ENCODE results near the gene FAM107A. TPM values are rescaled to one million over a fixed set of nuclear protein-coding genes. Genes with fewer than 3 reads are reported as not detected.

The FAM107A gene
- total RNA-seq, 3 donors from 2014 or later, result not detected

DNA sequence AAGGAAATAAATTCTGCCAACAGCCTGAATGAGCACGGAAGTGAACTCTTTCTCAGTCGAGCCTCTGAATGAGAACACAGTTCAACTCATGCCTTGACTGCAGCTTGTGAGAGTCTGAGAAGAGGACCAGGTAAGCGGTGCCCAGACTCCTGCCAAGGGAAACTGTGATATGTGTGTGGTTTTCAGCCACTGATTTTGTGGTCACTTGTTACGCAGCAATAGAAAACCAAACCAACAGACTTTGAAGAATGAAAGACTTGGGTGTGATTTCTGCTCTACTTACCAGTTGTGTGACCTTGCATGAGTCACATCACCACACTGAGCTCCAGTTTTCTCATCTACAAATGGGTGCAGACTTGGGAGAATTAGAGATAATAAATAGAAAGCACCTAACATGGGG is 30.6 kb upstream of the FAM107A start:
- no peaks in the 10 kb centered on the region for H3K36me3 Mint-ChIP-seq (ENCODE audit: insufficient read depth)
- no peak for DNase-seq

DNA sequence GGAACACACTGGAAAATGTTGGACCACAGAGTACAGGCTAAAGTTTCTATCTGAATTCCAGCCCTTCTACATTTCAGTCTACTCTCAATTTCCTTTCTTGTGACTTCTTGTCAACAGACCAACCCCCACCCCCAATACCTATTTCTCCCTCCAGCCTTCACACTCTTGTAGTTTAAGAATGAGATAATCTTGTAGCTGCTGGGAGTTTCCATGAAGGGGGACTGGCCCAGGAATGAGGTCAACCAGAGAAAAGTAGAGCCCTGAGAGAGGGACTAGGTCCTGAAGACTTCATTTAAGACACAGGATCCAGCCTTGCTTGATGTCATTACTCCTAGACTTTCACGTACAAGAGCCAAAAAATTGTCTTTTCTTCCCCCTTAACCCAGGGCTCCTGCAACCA is 29.5 kb upstream of the FAM107A start:
- ATAC-seq (no peak), DNase-seq (no peak)
- no peaks in the 10 kb centered on the region for H3K4me1 Mint-ChIP-seq (ENCODE audit: low read depth)
- no peaks in the 10 kb centered on the region for H3K9me3 Mint-ChIP-seq
- H3K4me3 Mint-ChIP-seq, result no peak overlapping the region
- H3K27me3 Mint-ChIP-seq (ENCODE audit: low read depth), result peaks cover 25% of the 10 kb centered on the region
- H3K36me3 Mint-ChIP-seq (ENCODE audit: insufficient read depth), result no peaks in the 10 kb centered on the region

More for the DNA sequence above, 30.6 kb upstream of the FAM107A start:
- no peak for ATAC-seq
- Mint-ChIP-seq H3K27me3 (ENCODE audit: low read depth) (peaks cover 23% of the 10 kb centered on the region), H3K4me1 (ENCODE audit: low read depth) (no peaks in the 10 kb centered on the region), H3K9me3 (no peaks in the 10 kb centered on the region), H3K4me3 (no peak overlapping the region)

DNA sequence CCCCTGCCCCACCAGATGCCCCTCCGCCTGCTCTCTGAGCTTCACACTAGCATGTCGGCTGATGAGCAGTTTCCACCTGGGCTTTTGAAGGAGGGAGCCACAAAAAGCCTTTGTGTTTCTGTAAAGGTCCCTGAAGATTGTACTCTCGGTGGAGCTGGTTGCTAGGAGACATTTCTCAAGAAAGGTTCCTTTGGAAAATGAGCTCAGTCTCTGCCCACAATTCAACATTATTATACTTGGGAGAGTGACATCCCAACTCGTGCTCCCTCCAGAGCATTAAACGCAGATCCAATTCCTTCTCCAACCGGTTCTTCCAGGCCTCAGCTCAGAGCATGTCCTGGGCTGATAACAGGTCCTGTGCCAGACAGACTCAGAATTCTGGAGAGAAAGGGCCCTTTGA is 26.8 kb upstream of the FAM107A start:
- no peak for DNase-seq
- H3K36me3 Mint-ChIP-seq (ENCODE audit: insufficient read depth), result no peaks in the 10 kb centered on the region
- no peak for ATAC-seq
- H3K4me3 Mint-ChIP-seq, result no peak overlapping the region
- H3K4me1 Mint-ChIP-seq (ENCODE audit: low read depth), result no peaks in the 10 kb centered on the region
- peaks cover 28% of the 10 kb centered on the region for H3K27me3 Mint-ChIP-seq (ENCODE audit: low read depth)
- H3K9me3 Mint-ChIP-seq, result no peaks in the 10 kb centered on the region

DNA sequence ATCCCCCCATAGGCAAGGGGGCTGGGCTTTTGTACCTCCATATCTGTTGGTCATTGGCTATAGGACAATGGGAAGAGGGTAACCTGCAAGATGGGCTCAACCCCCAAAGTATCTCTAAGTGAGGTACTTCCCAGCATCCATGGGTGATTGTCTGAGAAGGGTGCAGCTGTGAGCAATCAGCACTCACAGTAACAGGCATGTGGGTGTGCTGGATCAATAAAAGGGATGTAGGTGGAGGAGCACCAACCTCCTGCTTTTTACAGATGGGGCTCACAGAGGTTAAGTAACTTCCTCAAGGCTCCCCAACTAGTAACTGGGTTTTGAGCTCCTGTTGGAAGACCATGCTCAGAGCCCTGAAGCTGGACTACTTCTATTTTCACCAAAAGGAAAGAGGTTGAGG is 26.4 kb upstream of the FAM107A start:
- H3K27me3 Mint-ChIP-seq (ENCODE audit: low read depth), result peaks cover 28% of the 10 kb centered on the region
- no peak for ATAC-seq
- no peaks in the 10 kb centered on the region for H3K36me3 Mint-ChIP-seq (ENCODE audit: insufficient read depth)
- H3K9me3 Mint-ChIP-seq, result no peaks in the 10 kb centered on the region
- H3K4me3 Mint-ChIP-seq, result no peak overlapping the region
- H3K4me1 Mint-ChIP-seq (ENCODE audit: low read depth), result no peaks in the 10 kb centered on the region
- no peak for DNase-seq

DNA sequence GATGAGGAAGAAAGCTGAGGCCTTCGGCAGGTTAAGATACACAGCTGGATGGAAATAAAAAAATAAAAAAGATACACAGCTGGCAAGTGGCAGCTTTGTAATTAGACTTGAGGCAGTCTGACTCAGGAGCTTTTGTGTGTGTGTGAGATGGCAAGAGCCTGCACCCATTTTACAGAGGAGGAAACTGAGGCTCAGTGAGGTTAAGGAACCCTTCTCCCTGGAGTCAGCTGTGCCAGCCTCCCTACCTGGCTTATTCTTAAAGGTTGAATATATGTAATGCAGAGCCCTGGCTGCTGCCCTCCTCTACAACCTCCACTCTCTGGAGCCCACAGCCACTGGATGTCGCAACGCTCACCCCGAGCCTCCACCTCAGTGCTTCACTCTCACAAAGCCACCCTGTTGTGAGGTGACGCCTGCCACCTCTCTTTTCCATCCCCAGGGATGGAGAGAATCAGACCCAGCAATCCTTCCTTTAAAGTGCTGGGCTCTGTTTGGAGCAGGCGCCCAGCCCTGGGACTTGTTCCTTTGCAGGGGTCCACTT is 20.6 kb upstream of the FAM107A start:
- Mint-ChIP-seq H3K4me1 (ENCODE audit: low read depth) (no peaks in the 10 kb centered on the region), H3K9me3 (no peaks in the 10 kb centered on the region), H3K4me3 (no peak overlapping the region), H3K36me3 (ENCODE audit: insufficient read depth) (no peaks in the 10 kb centered on the region), H3K27me3 (ENCODE audit: low read depth) (peaks cover 9% of the 10 kb centered on the region)
- ATAC-seq (no peak), DNase-seq (no peak)

DNA sequence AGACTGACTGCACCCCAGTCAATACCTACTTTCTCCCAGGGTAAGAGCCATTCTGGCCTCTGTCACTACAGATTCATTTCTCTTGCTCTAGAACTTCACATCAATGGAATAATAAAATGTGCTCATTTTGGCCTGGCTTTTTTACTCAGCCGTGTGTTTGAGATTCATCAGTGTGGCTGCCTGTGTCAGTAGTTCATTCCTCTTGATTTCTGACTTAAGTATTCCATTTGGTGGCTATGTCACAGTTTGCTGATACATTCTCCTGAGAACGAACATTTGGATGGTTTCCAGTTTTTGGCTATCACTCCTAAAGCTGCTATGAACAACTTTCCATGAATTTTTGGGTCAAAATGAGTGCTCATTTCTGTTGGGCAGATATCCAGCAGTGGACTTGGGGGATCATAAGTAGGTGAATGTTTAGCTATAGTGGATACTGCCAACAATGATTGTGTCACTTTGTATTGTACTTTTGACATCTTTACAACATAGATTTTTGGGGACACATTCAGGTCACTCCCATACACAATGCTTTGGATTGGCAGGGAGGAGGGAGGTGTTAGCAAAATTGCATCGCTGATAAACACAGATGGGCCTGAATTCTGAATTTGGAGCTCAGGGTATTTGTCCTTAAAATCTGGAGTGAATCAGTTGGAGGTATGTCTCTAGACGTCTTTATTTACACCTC is 19.8 kb upstream of the FAM107A start:
- no peak for DNase-seq
- no peaks in the 10 kb centered on the region for H3K36me3 Mint-ChIP-seq (ENCODE audit: insufficient read depth)
- H3K27me3 Mint-ChIP-seq (ENCODE audit: low read depth), result peaks cover 9% of the 10 kb centered on the region
- H3K4me1 Mint-ChIP-seq (ENCODE audit: low read depth), result no peaks in the 10 kb centered on the region
- H3K4me3 Mint-ChIP-seq, result no peak overlapping the region
- no peak for ATAC-seq
- no peaks in the 10 kb centered on the region for H3K9me3 Mint-ChIP-seq

DNA sequence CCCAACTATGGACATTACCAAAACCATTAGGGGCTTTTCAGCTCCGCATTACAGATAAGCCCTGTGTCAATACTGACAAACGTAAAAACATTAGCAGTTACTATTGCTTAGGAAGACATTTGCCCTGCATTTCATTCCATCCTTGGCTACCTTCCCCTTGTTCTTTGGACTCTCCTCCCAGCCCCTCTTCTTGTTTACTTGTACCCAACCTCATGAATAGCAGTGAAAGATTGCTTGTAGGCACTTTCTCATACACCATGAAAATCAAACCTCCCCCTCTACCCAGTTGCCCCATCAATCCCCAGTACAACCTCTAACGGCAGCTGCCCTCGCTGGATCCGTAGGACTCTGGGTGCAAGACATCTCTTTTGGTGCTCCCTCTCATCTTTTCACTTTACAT is 16.9 kb upstream of the FAM107A start:
- H3K27me3 Mint-ChIP-seq (ENCODE audit: low read depth), result peaks cover 1% of the 10 kb centered on the region
- no peaks in the 10 kb centered on the region for H3K36me3 Mint-ChIP-seq (ENCODE audit: insufficient read depth)
- no peaks in the 10 kb centered on the region for H3K4me1 Mint-ChIP-seq (ENCODE audit: low read depth)
- DNase-seq (no peak), ATAC-seq (no peak)
- no peaks in the 10 kb centered on the region for H3K9me3 Mint-ChIP-seq
- H3K4me3 Mint-ChIP-seq, result no peak overlapping the region

DNA sequence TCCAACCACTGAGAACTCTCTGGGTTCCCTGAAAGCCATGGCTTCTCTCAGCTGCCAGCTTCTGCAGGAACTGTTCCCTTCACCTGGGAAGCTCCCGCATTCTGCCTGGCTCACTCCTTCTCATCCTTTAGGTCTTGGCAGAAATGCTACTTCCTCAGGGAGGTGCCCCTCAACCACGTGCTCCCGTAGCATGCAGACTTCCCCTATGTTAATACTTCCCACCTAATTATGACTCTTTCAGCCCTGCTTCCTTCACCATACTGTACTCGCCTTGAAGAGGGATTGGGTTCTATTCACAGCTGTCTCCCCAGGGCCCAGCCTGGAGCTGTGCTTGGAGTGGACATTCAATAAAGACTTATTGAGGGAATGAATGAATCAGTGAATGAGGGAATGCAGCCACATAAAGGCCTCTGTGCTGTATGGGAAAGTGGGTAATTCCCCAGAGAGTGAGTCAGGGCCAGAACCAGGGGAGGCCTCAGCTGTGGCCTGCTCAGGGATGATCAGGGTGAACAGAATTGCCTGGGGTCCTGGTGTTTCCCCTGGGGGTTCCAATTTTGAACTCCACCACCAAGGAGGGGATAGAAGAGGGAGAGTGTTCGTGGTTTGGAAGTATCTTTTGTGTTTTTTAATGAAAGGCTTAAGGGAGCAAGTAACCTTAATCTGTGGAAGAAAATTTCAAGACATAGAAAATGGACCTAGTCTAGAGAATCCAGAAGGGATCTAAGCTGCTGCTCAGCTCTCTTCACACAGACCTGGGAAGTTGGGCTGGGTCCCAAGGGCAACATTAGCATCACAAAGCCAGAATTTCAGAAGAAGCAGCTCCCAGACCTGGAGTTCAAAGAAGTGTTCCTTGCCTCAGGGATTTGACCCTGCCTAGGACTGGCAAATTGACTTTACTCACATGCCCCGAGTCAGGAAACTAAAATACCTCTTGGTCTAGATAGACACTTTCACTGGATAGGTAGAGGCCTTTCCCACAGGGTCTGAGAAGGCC is 14.6 kb upstream of the FAM107A start:
- Mint-ChIP-seq H3K4me3 (no peak overlapping the region), H3K27me3 (ENCODE audit: low read depth) (peaks cover 19% of the 10 kb centered on the region), H3K36me3 (ENCODE audit: insufficient read depth) (no peaks in the 10 kb centered on the region), H3K4me1 (ENCODE audit: low read depth) (no peaks in the 10 kb centered on the region), H3K9me3 (no peaks in the 10 kb centered on the region)
- no peak for DNase-seq
- ATAC-seq, result no peak

DNA sequence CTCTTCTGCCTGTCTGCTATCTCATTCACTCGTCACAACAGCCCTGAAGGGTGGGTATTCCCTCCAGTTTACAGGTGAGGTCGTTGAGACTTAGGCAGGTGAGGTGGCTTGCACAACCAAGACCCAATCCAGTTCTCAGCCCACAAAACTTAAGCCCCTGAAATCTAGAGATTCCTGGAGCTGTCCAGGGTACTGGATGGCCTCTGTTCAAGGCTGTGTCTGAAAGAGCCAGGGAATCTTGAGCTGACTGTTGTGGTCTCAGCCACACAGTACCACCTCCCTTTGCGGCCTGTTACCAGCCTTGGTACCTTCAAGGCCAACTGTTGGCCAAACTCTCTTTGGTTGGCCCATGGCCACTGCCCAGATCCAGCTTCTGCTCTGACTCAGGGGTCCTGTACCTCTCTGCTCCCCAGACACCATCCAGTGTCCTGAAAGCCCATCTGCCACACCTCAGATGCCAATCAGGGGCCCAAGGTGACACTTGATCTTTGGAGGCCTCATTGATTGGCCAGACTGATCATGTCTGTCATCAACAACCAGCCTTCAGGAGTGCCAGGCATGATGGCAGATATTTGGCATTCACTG is 10.9 kb upstream of the FAM107A start:
- H3K4me3 Mint-ChIP-seq, result no peak overlapping the region
- H3K36me3 Mint-ChIP-seq (ENCODE audit: insufficient read depth), result no peaks in the 10 kb centered on the region
- H3K27me3 Mint-ChIP-seq (ENCODE audit: low read depth), result peaks cover 45% of the 10 kb centered on the region
- DNase-seq (no peak), ATAC-seq (no peak)
- H3K9me3 Mint-ChIP-seq, result no peaks in the 10 kb centered on the region
- peaks cover 16% of the 10 kb centered on the region for H3K4me1 Mint-ChIP-seq (ENCODE audit: low read depth)

DNA sequence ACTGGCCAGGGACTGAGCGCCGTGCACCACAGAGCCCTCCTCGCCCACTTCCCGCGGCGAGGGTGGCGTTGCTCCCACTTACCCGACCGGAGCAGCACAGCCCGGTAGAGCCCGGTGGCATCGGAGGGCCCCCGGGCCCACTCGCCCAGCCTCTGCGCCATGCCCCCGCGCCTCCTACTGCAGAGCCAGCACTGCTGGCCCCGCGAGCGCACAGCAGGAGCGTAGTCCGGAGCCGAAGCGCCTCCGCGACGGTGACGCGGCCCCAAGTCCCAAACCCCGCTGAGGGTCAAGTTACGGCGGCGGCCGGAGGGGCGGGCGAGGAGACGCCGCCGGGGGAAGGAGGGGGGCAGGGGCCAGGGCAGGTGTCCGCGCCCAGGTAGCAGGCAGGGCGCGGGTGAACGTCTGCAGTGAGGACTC is 9.6 kb upstream of the FAM107A start:
- Mint-ChIP-seq H3K9me3 (no peaks in the 10 kb centered on the region), H3K27me3 (ENCODE audit: low read depth) (peaks cover 45% of the 10 kb centered on the region), H3K4me1 (ENCODE audit: low read depth) (peaks cover 16% of the 10 kb centered on the region), H3K36me3 (ENCODE audit: insufficient read depth) (no peaks in the 10 kb centered on the region), H3K4me3 (no peak overlapping the region)
- ATAC-seq, result no peak
- DNase-seq, result no peak

DNA sequence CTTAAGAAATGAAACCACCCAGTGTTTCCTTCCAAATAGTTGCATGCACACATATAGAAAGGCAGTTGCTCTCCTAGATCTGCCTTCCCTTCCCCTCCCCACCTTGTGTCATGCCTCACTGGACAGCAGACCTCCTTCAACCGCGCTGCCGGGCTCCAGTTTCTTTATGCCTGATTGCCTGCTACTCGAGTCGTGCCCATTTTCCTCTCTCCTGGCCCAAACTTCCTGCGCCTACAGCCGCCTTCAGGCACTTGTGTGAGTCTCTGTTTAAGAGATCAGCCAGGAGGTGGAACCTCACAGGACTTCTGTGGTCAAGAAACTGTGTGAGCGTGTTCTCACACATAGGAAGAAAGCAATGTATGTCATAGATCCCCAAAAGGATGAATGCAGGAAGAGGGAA is 8.8 kb upstream of the FAM107A start:
- H3K36me3 Mint-ChIP-seq (ENCODE audit: insufficient read depth), result no peaks in the 10 kb centered on the region
- DNase-seq (no peak), ATAC-seq (no peak)
- H3K4me1 Mint-ChIP-seq (ENCODE audit: low read depth), result peaks cover 16% of the 10 kb centered on the region
- peaks cover 45% of the 10 kb centered on the region for H3K27me3 Mint-ChIP-seq (ENCODE audit: low read depth)
- peak overlapping the region; percentile 87 for H3K4me3 Mint-ChIP-seq
- no peaks in the 10 kb centered on the region for H3K9me3 Mint-ChIP-seq

DNA sequence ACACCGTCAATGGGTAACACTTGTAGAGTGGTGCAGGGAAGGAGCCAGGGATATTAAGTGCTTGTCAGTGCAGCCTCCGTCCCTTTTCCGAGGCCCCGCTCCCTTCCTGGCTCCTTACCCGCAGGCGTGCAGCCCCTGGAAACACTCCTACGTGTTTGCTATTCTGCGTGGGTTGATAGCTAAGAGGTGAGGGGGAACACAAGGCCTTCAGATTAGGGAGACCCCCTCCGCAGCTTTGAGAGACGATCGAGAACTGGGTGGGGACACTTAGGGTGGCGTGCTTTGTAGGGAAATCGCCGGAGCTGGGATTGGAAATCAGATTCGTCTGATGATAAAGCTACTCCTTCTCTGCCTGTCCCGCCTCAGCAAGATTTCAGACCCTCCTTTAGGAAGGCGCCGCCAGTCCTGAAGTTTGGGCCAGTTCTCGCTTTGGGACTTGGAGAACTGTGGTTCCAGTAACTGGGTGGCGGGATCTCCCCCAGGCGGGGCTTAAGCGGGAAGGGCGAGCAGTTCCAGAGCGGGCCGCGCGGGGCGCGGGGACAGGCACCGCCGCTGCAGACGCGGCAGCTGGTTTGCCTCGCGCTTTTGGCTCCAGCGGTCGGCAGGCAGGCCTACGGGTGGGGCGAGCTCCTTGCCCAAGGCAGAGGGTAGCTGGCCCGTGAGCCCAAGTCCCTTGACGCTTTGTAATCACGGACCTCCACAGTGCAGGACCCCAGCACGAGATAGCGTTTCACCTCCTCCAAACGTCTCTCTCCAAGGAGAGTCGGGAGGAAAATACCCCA is 8.0 kb upstream of the FAM107A start:
- ATAC-seq, result peak; percentile 92 to 99
- Mint-ChIP-seq H3K4me3 (peak overlapping the region; percentile 87), H3K4me1 (ENCODE audit: low read depth) (peaks cover 16% of the 10 kb centered on the region), H3K27me3 (ENCODE audit: low read depth) (peaks cover 45% of the 10 kb centered on the region), H3K9me3 (no peaks in the 10 kb centered on the region), H3K36me3 (ENCODE audit: insufficient read depth) (no peaks in the 10 kb centered on the region)
- DNase-seq, result peak; percentile 45

DNA sequence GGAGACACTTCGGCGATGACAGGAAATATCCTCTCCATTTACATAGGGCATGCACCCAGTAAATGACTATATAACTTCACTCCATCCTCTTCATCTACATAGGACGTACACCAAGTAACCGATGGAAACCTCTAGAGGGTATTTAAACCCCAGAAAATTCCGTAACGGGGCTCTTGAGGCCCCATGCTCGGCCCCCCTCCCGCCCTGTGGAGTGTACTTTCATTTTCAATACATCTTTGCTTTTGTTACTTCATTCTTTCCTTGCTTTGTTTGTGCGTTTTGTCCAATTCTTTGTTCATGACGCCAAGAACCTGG is 7.5 kb upstream of the FAM107A start:
- no peak for DNase-seq

More for the DNA sequence above, 7.5 kb upstream of the FAM107A start:
- Mint-ChIP-seq H3K27me3 (ENCODE audit: low read depth) (peaks cover 48% of the 10 kb centered on the region), H3K4me1 (ENCODE audit: low read depth) (peaks cover 16% of the 10 kb centered on the region), H3K4me3 (peak overlapping the region; percentile 87), H3K36me3 (ENCODE audit: insufficient read depth) (no peaks in the 10 kb centered on the region), H3K9me3 (no peaks in the 10 kb centered on the region)
- peak in 1 of 2 donors; percentile 8 for ATAC-seq

Data from activated T-cell treated with anti-CD3 and anti-CD28 coated beads, Interleukin-2, amount 50 U/mL, for 4 hours (primary cell).